Lower lobe of right lung (tissue), 2 donors: ENCODE measurements around the gene PCP4L1. TPM values are rescaled to one million over a fixed set of nuclear protein-coding genes. Genes with fewer than 3 reads are reported as not detected.

ENCODE experiments used
- ATAC-seq, 2 donors: fragments of 200-7000 bp; cut with Tn5 transposase; one replicate each; pipeline ENCODE4 v1.9.1; 2020 to 2022; ENCODE audit warnings: mild to moderate bottlenecking in 2 of 2, moderate library complexity in 2 of 2
- DNase-seq: peaks from one replicate; pipeline ENCODE4 v3.0.0-alpha.2; 2020
- H3K27ac ChIP-seq: fragments of 200-600 bp; one replicate; pipeline ENCODE4 v1.8.0; 2022
- H3K27me3 ChIP-seq: fragments of 200-600 bp; one replicate; pipeline ENCODE4 v1.8.0; 2022; ENCODE audit warnings: low read depth
- H3K36me3 ChIP-seq: fragments of 200-600 bp; one replicate; pipeline ENCODE4 v1.8.0; 2022; ENCODE audit warnings: mild to moderate bottlenecking
- H3K4me1 ChIP-seq: fragments of 200-600 bp; one replicate; pipeline ENCODE4 v1.8.0; 2022
- H3K4me3 ChIP-seq: fragments of 200-600 bp; one replicate; pipeline ENCODE4 v1.8.0; 2022; ENCODE audit warnings: mild to moderate bottlenecking
- H3K9me3 ChIP-seq: fragments of 200-600 bp; one replicate; pipeline ENCODE4 v1.8.0; 2022
- intact Hi-C: fragments of 100-400 bp; cut with DNase I; formaldehyde crosslinking; loops from one replicate; pipeline ENCODE4 v1.11.0; 2022
- total RNA-seq: library from RNA; stranded (reverse); fragmentation: NEBNext Ultra II Directional; extraction: Animal tissue kit (Norgen Biotek cat#: 25700); gene quantifications from one replicate; pipeline ENCODE4 v1.2.1, GENCODE V29; 2021
- TF ChIP-seq, protein P1 (sequence below): fragments of 200-600 bp; IDR thresholded peaks from one replicate; pipeline ENCODE4 v1.8.0; 2022; ENCODE audit warnings: antibody characterized with exemption, mild to moderate bottlenecking
- donor health status: DM: no; HTN: yes; CAD: no; lungs with severe emphysema.

Gene PCP4L1
- total RNA-seq, 1 donor from 2014 or later, result 8.9 TPM

DNA sequence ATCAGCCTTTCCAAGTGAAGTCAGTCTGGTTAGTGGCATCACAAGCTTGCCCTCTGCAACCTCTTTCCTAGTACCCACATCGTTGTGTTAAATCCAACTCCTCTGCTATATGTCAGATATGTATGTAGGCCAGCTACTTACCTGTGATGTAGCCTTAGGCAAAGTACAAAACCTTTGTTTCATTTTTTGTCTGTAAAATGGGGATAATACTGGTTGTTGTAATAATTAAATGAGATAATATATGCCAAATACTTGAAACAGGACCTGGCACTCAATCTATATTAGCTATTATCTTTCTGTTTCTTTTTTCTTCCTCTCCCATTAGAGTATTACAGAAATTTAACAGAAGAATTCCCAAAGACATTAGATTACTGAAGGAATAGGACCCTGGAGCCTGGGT lies 1.2 kb downstream of the PCP4L1 start:
- Histone ChIP-seq H3K4me3 (no peak overlapping the region), H3K4me1 (peaks cover 7% of the 10 kb centered on the region), H3K9me3 (peaks cover 6% of the 10 kb centered on the region), H3K36me3 (no peaks in the 10 kb centered on the region), H3K27me3 (peaks cover 38% of the 10 kb centered on the region), H3K27ac (no peak overlapping the region)
- intact Hi-C loops, result no loop called here
- ATAC-seq (no peak), DNase-seq (no peak)
- TF ChIP-seq, protein P1, sequence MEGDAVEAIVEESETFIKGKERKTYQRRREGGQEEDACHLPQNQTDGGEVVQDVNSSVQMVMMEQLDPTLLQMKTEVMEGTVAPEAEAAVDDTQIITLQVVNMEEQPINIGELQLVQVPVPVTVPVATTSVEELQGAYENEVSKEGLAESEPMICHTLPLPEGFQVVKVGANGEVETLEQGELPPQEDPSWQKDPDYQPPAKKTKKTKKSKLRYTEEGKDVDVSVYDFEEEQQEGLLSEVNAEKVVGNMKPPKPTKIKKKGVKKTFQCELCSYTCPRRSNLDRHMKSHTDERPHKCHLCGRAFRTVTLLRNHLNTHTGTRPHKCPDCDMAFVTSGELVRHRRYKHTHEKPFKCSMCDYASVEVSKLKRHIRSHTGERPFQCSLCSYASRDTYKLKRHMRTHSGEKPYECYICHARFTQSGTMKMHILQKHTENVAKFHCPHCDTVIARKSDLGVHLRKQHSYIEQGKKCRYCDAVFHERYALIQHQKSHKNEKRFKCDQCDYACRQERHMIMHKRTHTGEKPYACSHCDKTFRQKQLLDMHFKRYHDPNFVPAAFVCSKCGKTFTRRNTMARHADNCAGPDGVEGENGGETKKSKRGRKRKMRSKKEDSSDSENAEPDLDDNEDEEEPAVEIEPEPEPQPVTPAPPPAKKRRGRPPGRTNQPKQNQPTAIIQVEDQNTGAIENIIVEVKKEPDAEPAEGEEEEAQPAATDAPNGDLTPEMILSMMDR, result no peak

DNA sequence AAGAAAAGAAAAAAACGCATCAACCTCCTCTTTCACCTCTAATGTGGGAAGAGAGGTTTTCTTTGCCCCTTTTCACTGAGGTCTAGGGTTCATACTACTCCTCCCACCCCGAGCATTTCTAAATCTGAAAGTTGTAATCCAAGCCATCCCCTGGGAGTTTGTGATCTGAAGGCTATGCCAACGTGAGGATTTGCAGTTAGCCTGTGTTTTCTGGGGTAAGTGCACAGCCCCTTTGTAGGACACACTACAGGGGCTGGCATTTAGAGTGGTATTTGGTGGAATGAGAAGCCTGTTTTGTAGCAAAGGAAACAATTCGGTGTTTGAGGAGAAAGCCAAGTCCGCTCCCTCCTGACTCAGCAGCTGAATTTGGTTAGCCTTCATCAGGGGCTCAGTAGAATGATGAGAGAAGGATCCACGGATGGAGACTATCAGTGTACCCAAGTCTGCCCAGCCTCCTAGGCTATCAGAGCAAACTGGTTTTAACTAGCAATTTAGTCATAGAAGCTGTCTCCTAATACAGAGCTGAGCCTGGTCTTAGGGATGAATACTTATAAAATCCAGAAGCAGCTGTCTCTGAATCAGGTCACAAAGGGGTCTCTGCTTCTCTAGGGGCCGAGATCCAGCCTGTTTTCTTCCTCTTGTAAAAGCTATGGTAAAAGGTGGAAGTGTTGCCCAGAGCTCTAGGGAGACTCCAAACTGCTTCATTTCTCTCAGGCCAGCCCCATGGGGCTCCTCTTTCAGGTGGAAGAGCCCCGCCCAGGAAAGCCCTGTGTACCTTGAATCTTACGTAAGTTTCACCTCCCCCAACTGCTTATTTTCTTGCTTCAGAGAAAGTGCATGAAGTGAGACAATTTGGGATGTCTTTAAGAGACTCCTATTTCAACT lies 2.1 kb downstream of the PCP4L1 start:
- Histone ChIP-seq H3K27me3 (peaks cover 38% of the 10 kb centered on the region), H3K27ac (no peak overlapping the region)

GRCh38 chr1:161261261-161262235 lies 3.0 kb downstream of the PCP4L1 start:
- TF ChIP-seq, protein P1, result no peak
- no peak for DNase-seq
- H3K9me3 ChIP-seq, result peaks cover 6% of the 10 kb centered on the region
- no peaks in the 10 kb centered on the region for H3K36me3 ChIP-seq
- H3K4me1 ChIP-seq, result peaks cover 7% of the 10 kb centered on the region
- intact Hi-C loops, result no loop called here
- H3K4me3 ChIP-seq, result no peak overlapping the region
- H3K27ac ChIP-seq, result no peak overlapping the region
- H3K27me3 ChIP-seq, result peaks cover 38% of the 10 kb centered on the region
- no peak for ATAC-seq

More for the DNA sequence above, 2.1 kb downstream of the PCP4L1 start:
- ATAC-seq (peak; percentile 40 to 54), DNase-seq (no peak)
- intact Hi-C loops, result no loop called here
- TF ChIP-seq, protein P1, result no peak
- Histone ChIP-seq H3K4me3 (no peak overlapping the region), H3K9me3 (peaks cover 6% of the 10 kb centered on the region), H3K36me3 (no peaks in the 10 kb centered on the region), H3K4me1 (peaks cover 7% of the 10 kb centered on the region)

GRCh38 chr1:161265305-161265704 lies 6.8 kb downstream of the PCP4L1 start:
- Histone ChIP-seq H3K4me1 (no peaks in the 10 kb centered on the region), H3K4me3 (no peak overlapping the region), H3K27me3 (peaks cover 8% of the 10 kb centered on the region), H3K9me3 (no peaks in the 10 kb centered on the region), H3K27ac (no peak overlapping the region), H3K36me3 (no peaks in the 10 kb centered on the region)
- TF ChIP-seq, protein P1, result no peak
- DNase-seq (no peak), ATAC-seq (no peak)
- intact Hi-C loops, result no loop called here

- Histone ChIP-seq H3K36me3 (no peaks in the 10 kb centered on the region), H3K4me3 (no peak overlapping the region), H3K27me3 (peaks cover 3% of the 10 kb centered on the region), H3K27ac (no peak overlapping the region), H3K4me1 (no peaks in the 10 kb centered on the region), H3K9me3 (no peaks in the 10 kb centered on the region)
- intact Hi-C loops, result no loop called here
- TF ChIP-seq, protein P1, result no peak
- DNase-seq (no peak), ATAC-seq (no peak)
These were observed 7.7 kb downstream of the PCP4L1 start for GRCh38 chr1:161266202-161266601.
